ENCODE data around the gene KANK4.

The KANK4 gene

DNA sequence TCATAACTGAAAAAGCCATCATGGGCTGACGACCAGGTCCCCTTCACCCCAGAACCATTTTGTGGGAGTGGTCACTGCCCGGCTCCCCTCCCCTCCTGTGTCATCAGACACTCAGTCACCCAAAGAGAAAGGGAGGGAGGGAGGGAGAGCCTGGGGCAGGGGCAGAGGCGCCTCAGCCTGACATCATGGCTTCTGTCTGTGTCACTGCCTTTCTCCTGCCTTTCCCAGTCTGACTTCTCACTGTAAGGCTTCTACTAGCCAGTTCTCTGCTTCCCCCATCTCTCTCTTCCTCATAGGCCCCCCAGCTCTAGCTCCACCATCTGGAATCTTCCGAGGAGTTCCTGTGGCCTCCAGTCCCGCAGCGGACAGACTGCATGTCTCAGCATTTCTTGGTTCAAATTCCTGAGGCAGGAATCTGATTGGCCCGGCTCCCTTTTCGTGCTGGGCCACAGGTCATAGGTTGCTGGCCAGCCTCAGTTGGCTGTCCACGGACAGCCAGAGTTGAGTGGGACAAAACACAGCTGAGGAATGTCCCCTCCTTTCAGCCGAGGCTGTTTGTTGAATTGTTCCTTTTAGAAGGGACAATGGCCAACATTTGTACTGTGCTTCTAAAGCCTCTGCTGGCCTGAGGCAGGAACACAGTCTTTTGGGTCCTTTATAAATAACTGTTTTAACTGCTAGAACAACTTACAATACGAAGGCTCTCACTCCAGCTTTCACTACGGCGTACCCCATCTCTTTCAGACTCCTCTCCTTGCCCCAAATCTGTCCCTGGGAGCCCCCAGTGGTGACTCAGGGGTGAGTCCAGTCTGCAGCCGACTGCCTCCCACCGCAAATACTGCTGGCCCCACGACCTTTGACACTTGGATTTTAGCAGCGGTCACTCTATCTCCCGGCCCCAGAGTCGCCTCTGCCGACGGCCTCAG is 18.7 kb upstream of the KANK4 start:
- DNase-seq (no peak), ATAC-seq (ENCODE audit: insufficient read depth, low read depth) (no peak)
- Histone ChIP-seq H3K36me3 (ENCODE audit: insufficient read depth, low read length) (no peaks in the 10 kb centered on the region), H3K27ac (ENCODE audit: low read length) (no peak overlapping the region), H2AFZ (ENCODE audit: low read depth, low read length) (no peak overlapping the region), H4K20me1 (ENCODE audit: insufficient read depth, low read length) (no peaks in the 10 kb centered on the region), H3K4me1 (ENCODE audit: insufficient read depth, low read length) (no peaks in the 10 kb centered on the region), H3K27me3 (ENCODE audit: insufficient read depth, low read length, poor library complexity) (no peaks in the 10 kb centered on the region), H3K9ac (ENCODE audit: low read depth, low read length) (no peak overlapping the region), H3K9me3 (ENCODE audit: insufficient read depth, low read length, severe bottlenecking) (no peaks in the 10 kb centered on the region), H3K79me2 (ENCODE audit: insufficient read depth, low read length) (no peaks in the 10 kb centered on the region), H3K4me2 (ENCODE audit: insufficient read depth, low read length) (no peak overlapping the region), H3K4me3 (ENCODE audit: low read depth in 1 of 2, low read length in 2 of 2) (no peak overlapping the region)
- no peak for TF ChIP-seq EZH2 (IDR thresholded peaks at IDR 0.05; ENCODE audit: borderline replicate concordance, low read depth, low read length, severe bottlenecking)
- TF ChIP-seq, protein P1, sequence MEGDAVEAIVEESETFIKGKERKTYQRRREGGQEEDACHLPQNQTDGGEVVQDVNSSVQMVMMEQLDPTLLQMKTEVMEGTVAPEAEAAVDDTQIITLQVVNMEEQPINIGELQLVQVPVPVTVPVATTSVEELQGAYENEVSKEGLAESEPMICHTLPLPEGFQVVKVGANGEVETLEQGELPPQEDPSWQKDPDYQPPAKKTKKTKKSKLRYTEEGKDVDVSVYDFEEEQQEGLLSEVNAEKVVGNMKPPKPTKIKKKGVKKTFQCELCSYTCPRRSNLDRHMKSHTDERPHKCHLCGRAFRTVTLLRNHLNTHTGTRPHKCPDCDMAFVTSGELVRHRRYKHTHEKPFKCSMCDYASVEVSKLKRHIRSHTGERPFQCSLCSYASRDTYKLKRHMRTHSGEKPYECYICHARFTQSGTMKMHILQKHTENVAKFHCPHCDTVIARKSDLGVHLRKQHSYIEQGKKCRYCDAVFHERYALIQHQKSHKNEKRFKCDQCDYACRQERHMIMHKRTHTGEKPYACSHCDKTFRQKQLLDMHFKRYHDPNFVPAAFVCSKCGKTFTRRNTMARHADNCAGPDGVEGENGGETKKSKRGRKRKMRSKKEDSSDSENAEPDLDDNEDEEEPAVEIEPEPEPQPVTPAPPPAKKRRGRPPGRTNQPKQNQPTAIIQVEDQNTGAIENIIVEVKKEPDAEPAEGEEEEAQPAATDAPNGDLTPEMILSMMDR (IDR thresholded peaks at IDR 0.05; ENCODE audit: borderline replicate concordance, extremely low read depth, low read length, poor library complexity, severe bottlenecking), result no peak

DNA sequence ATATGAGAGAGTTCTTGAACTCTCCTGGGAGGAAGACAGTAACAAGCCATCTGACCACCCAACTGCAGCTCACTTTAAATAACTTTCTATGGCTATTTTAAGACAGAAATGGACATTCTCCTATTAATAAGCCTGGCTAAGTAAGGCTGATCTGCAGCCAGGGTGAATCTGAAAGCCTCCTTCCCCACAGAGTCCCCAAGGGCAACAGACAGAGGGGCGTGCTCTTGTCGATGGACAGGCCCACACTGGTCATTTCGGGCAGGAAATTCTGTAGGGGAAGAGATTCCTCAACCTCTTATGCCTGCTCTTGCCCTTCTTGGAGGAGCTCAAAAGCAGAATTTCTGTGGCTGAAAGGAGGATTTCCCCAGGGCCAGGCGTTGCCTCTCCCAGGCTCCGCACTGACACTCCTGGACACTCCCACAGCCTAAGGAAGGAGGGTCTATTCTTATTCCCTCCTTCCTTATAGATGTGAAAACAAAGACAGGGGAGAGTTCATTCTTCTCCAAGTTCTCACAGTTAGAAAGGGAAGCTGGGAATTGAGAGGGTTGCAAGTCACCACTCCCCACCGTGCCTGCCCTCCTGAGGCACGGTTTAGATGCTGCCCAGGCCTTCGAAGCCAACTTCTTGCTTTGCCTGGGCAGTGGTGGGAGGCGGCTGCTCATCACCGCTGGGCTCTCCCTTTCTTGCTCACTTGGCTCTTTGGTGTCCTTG is 17.9 kb upstream of the KANK4 start:
- Histone ChIP-seq H3K79me2 (ENCODE audit: insufficient read depth, low read length) (no peaks in the 10 kb centered on the region), H3K36me3 (ENCODE audit: insufficient read depth, low read length) (no peaks in the 10 kb centered on the region), H2AFZ (ENCODE audit: low read depth, low read length) (no peak overlapping the region), H3K27ac (ENCODE audit: low read length) (no peak overlapping the region), H3K4me3 (ENCODE audit: low read depth in 1 of 2, low read length in 2 of 2) (no peak overlapping the region), H3K27me3 (ENCODE audit: insufficient read depth, low read length, poor library complexity) (no peaks in the 10 kb centered on the region), H3K4me1 (ENCODE audit: insufficient read depth, low read length) (no peaks in the 10 kb centered on the region), H3K9me3 (ENCODE audit: insufficient read depth, low read length, severe bottlenecking) (no peaks in the 10 kb centered on the region), H3K4me2 (ENCODE audit: insufficient read depth, low read length) (no peak overlapping the region), H4K20me1 (ENCODE audit: insufficient read depth, low read length) (no peaks in the 10 kb centered on the region), H3K9ac (ENCODE audit: low read depth, low read length) (no peak overlapping the region)
- DNase-seq (no peak), ATAC-seq (ENCODE audit: insufficient read depth, low read depth) (no peak)
- TF ChIP-seq EZH2 (IDR thresholded peaks at IDR 0.05; ENCODE audit: borderline replicate concordance, low read depth, low read length, severe bottlenecking), result no peak
- TF ChIP-seq, protein P1 (IDR thresholded peaks at IDR 0.05; ENCODE audit: borderline replicate concordance, extremely low read depth, low read length, poor library complexity, severe bottlenecking), result no peak

DNA sequence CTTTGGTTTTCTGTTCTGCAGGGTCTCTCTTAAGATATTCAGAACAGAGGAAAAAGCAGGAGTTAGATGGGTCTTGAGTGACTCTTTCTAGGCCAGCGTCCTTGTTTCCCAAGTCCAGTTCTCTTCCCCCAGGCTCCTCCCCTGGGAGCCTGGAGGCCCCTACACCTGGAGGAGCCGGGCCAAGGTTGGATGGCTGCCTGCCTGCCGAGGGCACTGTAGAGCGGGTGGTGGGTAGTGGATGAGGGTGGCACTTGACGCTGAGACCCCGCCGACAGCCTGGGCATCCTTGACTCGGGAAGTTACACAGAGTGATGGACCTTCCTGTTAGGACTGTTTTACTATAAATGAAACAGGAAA is 17.4 kb upstream of the KANK4 start:
- Histone ChIP-seq H3K36me3 (ENCODE audit: insufficient read depth, low read length) (no peaks in the 10 kb centered on the region), H3K27me3 (ENCODE audit: insufficient read depth, low read length, poor library complexity) (no peaks in the 10 kb centered on the region), H4K20me1 (ENCODE audit: insufficient read depth, low read length) (no peaks in the 10 kb centered on the region), H3K4me3 (ENCODE audit: low read depth in 1 of 2, low read length in 2 of 2) (no peak overlapping the region), H3K79me2 (ENCODE audit: insufficient read depth, low read length) (no peaks in the 10 kb centered on the region), H3K4me1 (ENCODE audit: insufficient read depth, low read length) (no peaks in the 10 kb centered on the region), H3K27ac (ENCODE audit: low read length) (no peak overlapping the region), H3K9me3 (ENCODE audit: insufficient read depth, low read length, severe bottlenecking) (no peaks in the 10 kb centered on the region), H3K4me2 (ENCODE audit: insufficient read depth, low read length) (no peak overlapping the region), H2AFZ (ENCODE audit: low read depth, low read length) (no peak overlapping the region), H3K9ac (ENCODE audit: low read depth, low read length) (no peak overlapping the region)
- TF ChIP-seq EZH2 (IDR thresholded peaks at IDR 0.05; ENCODE audit: borderline replicate concordance, low read depth, low read length, severe bottlenecking), result no peak
- TF ChIP-seq, protein P1 (IDR thresholded peaks at IDR 0.05; ENCODE audit: borderline replicate concordance, extremely low read depth, low read length, poor library complexity, severe bottlenecking), result no peak
- ATAC-seq (ENCODE audit: insufficient read depth, low read depth) (no peak), DNase-seq (no peak)
